ENCODE measurements around the gene RDH5.

The RDH5 gene

DNA sequence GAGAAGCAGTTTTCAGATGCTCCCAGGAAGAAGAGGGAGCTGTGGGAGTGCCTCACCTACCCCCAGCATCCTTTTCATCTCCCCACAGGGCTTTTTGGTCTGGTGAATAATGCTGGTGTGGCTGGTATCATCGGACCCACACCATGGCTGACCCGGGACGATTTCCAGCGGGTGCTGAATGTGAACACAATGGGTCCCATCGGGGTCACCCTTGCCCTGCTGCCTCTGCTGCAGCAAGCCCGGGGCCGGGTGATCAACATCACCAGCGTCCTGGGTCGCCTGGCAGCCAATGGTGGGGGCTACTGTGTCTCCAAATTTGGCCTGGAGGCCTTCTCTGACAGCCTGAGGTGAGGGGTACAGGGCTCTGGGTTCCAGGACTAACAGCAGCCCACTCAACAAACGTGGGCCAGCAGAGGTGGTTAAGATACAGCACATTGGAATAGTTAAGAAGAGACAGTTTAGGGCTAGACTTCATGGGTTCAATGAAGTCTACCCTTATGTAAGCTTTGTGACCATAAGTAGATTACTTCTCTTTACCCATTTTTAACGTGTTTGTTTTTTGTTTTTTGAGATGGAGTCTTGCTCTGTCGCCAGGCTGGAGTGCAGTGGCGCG, 1.5 kb downstream of the RDH5 start:
- H3K36me3 ChIP-seq (ENCODE audit: control insufficient read depth, insufficient read depth, low read length): peaks cover 8% of the 10 kb centered on the region
- no peak for DNase-seq (ENCODE audit: low read depth, low spot score)
- WGBS (ENCODE audit: insufficient coverage, insufficient read length): no CpG with 5 or more reads among the region's 14 CpGs
- H3K4me1 ChIP-seq (ENCODE audit: control insufficient read depth, insufficient read depth, low read length): peaks cover 11% of the 10 kb centered on the region
- H3K9me3 ChIP-seq (ENCODE audit: control insufficient read depth, insufficient read depth, low read length): no peaks in the 10 kb centered on the region
- no peak overlapping the region for H3K27ac ChIP-seq (ENCODE audit: low read length)
- no peak overlapping the region for H3K4me3 ChIP-seq (ENCODE audit: low read length)
- no peaks in the 10 kb centered on the region for H3K27me3 ChIP-seq (ENCODE audit: control insufficient read depth, insufficient read depth, low read length)

DNA sequence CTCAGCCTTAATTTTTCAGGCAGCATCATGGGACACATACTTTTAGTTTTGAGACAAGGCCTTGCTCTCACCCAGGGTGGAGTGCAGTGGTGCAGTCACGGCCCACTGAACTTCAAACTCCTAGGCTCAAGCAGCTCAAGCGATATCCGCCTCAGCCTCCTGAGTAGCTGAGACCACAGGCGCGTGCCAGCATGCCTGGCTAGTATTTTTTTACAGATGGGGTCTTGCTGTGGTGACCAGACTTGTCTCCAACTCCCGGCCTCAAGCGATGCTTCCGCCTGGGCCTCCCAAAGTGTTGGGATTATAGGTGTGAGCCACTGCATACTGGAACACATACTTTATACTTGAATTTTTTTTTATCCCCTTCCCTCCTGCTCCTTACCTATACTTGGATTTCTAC, 2.8 kb downstream of the RDH5 start:
- no CpG with 5 or more reads among the region's 8 CpGs for WGBS (ENCODE audit: insufficient coverage, insufficient read length)
- H3K4me1 ChIP-seq (ENCODE audit: control insufficient read depth, insufficient read depth, low read length): peaks cover 5% of the 10 kb centered on the region
- no peak overlapping the region for H3K4me3 ChIP-seq (ENCODE audit: low read length)
- DNase-seq (ENCODE audit: low read depth, low spot score): no peak
- no peaks in the 10 kb centered on the region for H3K9me3 ChIP-seq (ENCODE audit: control insufficient read depth, insufficient read depth, low read length)
- H3K27ac ChIP-seq (ENCODE audit: low read length): no peak overlapping the region
- H3K36me3 ChIP-seq (ENCODE audit: control insufficient read depth, insufficient read depth, low read length): peaks cover 8% of the 10 kb centered on the region
- H3K27me3 ChIP-seq (ENCODE audit: control insufficient read depth, insufficient read depth, low read length): no peaks in the 10 kb centered on the region

DNA sequence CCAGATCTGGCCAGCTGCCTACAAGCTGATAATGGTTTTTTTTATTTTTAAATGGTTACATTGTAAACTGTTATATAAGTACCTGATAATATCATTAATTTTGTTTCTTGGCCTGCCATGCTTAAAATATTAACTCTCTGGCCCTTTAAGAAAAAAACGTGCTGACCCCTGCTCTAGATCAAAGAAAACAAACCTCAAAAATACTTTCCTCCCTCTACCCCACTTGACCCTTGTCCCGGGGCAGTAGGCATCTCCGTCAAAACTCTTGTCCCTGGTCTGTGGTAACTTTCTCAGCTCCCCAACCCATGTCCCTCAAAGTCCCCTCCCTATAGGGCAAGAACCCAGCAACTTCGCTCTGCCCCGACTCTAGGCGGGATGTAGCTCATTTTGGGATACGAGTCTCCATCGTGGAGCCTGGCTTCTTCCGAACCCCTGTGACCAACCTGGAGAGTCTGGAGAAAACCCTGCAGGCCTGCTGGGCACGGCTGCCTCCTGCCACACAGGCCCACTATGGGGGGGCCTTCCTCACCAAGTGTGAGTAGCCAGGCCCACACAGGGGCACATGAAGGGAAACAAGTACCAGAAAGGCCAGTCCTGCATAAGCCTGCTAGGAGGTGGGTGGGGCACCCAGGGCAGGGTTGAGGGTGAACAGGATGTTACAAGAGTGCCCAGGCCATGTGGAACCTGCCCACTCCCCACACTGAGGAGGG, 3.5 kb downstream of the RDH5 start:
- Histone ChIP-seq H3K27me3 (ENCODE audit: control insufficient read depth, insufficient read depth, low read length) (no peaks in the 10 kb centered on the region), H3K4me3 (ENCODE audit: low read length) (no peak overlapping the region), H3K9me3 (ENCODE audit: control insufficient read depth, insufficient read depth, low read length) (no peaks in the 10 kb centered on the region), H3K4me1 (ENCODE audit: control insufficient read depth, insufficient read depth, low read length) (peaks cover 3% of the 10 kb centered on the region), H3K27ac (ENCODE audit: low read length) (no peak overlapping the region), H3K36me3 (ENCODE audit: control insufficient read depth, insufficient read depth, low read length) (peaks cover 8% of the 10 kb centered on the region)
- DNase-seq (ENCODE audit: low read depth, low spot score): no peak
- WGBS (ENCODE audit: insufficient coverage, insufficient read length): no CpG with 5 or more reads among the region's 10 CpGs

DNA sequence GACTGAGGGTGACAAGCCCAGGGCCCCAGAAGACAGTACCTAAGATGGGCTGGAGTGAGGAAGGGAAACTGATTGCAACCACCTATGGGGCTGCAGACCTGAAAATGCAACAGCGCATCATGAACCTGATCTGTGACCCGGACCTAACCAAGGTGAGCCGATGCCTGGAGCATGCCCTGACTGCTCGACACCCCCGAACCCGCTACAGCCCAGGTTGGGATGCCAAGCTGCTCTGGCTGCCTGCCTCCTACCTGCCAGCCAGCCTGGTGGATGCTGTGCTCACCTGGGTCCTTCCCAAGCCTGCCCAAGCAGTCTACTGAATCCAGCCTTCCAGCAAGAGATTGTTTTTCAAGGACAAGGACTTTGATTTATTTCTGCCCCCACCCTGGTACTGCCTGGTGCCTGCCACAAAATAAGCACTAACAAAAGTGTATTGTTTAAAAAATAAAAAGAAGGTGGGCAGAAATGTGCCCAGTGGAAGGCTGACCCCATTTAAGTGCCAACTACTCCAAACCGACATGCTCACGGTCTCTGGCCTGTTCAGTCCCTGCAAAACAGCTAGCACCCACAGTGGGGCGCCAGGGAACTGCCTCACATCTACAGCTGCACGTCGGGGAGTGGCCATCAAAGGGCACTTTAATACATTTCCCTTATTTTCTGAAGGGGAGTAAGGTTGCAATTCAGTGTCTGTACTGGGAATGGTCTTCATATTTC, 4.2 kb downstream of the RDH5 start:
- H3K4me1 ChIP-seq (ENCODE audit: control insufficient read depth, insufficient read depth, low read length): no peaks in the 10 kb centered on the region
- DNase-seq (ENCODE audit: low read depth, low spot score): no peak

DNA sequence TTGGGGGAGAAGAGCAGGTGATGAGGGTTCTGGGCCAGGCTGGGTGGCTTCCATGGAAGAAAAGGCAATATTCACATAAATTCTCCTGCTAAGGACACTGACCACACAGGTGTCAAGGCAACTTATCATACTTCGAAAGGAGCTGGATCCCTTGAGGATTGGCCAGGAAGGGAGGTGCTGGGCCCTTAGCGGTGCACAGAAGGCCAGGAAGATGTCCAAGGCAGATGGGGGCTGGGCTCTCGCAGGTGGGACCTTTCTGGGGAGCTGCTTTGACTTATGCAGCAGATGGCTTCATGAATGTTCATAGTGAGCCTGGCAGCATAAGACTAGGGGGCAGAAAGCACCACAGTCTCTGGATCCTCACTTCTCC, 4.7 kb downstream of the RDH5 start:
- WGBS (ENCODE audit: insufficient coverage, insufficient read length): no CpG with 5 or more reads among the region's 3 CpGs
- no peaks in the 10 kb centered on the region for H3K27me3 ChIP-seq (ENCODE audit: control insufficient read depth, insufficient read depth, low read length)
- no peaks in the 10 kb centered on the region for H3K4me1 ChIP-seq (ENCODE audit: control insufficient read depth, insufficient read depth, low read length)
- H3K36me3 ChIP-seq (ENCODE audit: control insufficient read depth, insufficient read depth, low read length): peaks cover 8% of the 10 kb centered on the region
- H3K9me3 ChIP-seq (ENCODE audit: control insufficient read depth, insufficient read depth, low read length): no peaks in the 10 kb centered on the region
- no peak for DNase-seq (ENCODE audit: low read depth, low spot score)
- H3K27ac ChIP-seq (ENCODE audit: low read length): no peak overlapping the region
- H3K4me3 ChIP-seq (ENCODE audit: low read length): no peak overlapping the region

More for the DNA sequence above, 4.2 kb downstream of the RDH5 start:
- peaks cover 8% of the 10 kb centered on the region for H3K36me3 ChIP-seq (ENCODE audit: control insufficient read depth, insufficient read depth, low read length)
- no peak overlapping the region for H3K27ac ChIP-seq (ENCODE audit: low read length)
- no peaks in the 10 kb centered on the region for H3K27me3 ChIP-seq (ENCODE audit: control insufficient read depth, insufficient read depth, low read length)
- no peak overlapping the region for H3K4me3 ChIP-seq (ENCODE audit: low read length)
- H3K9me3 ChIP-seq (ENCODE audit: control insufficient read depth, insufficient read depth, low read length): no peaks in the 10 kb centered on the region
- WGBS (ENCODE audit: insufficient coverage, insufficient read length): no CpG with 5 or more reads among the region's 11 CpGs

DNA sequence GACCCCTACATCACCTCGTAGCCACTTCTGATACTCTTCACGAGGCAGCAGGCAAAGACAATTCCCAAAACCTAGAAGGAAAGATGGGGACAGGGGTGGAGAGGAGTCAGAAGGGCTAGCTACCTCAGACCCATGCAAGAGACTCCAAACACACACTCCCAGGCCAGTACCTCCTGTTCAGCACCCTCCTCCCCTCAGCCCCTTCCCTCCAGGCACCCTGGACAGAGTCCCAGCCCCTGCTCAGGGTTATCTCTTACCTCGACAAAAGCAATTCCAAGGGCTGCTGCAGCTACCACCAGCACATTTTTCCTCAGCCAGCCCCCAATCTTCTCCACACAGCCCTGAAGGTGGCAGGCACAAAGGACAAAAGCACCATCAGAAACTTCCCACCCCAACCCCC, 5.4 kb downstream of the RDH5 start:
- Histone ChIP-seq H3K27me3 (ENCODE audit: control insufficient read depth, insufficient read depth, low read length) (no peaks in the 10 kb centered on the region), H3K9me3 (ENCODE audit: control insufficient read depth, insufficient read depth, low read length) (no peaks in the 10 kb centered on the region), H3K4me3 (ENCODE audit: low read length) (no peak overlapping the region), H3K36me3 (ENCODE audit: control insufficient read depth, insufficient read depth, low read length) (peaks cover 8% of the 10 kb centered on the region), H3K27ac (ENCODE audit: low read length) (no peak overlapping the region), H3K4me1 (ENCODE audit: control insufficient read depth, insufficient read depth, low read length) (no peaks in the 10 kb centered on the region)
- no CpG with 5 or more reads among the region's 3 CpGs for WGBS (ENCODE audit: insufficient coverage, insufficient read length)
- DNase-seq (ENCODE audit: low read depth, low spot score): no peak

DNA sequence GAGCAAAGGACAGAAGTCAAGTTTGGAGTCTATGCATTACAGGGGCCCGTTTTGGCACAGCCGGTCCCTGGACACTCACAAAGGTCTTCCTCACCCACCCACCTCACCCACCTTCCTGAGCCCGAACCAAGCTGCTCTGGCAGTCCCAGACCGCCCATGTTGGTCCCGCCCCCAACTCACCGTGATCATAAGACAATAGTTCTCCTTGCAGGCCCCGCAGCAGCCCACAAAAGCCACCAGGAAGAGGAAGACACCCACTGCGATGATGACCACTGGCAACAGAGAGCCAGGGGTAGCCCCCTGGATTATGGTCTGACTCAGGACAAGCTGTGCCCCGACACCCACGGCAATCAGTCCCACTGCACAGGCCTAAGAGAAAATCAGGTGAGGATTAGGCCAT, 6.8 kb downstream of the RDH5 start:
- no CpG with 5 or more reads among the region's 10 CpGs for WGBS (ENCODE audit: insufficient coverage, insufficient read length)
- no peaks in the 10 kb centered on the region for H3K4me1 ChIP-seq (ENCODE audit: control insufficient read depth, insufficient read depth, low read length)
- H3K27ac ChIP-seq (ENCODE audit: low read length): no peak overlapping the region
- no peak for DNase-seq (ENCODE audit: low read depth, low spot score)
- H3K9me3 ChIP-seq (ENCODE audit: control insufficient read depth, insufficient read depth, low read length): no peaks in the 10 kb centered on the region
- peaks cover 8% of the 10 kb centered on the region for H3K36me3 ChIP-seq (ENCODE audit: control insufficient read depth, insufficient read depth, low read length)
- H3K4me3 ChIP-seq (ENCODE audit: low read length): no peak overlapping the region; the same call in 1 of the 2 replicates
- no peaks in the 10 kb centered on the region for H3K27me3 ChIP-seq (ENCODE audit: control insufficient read depth, insufficient read depth, low read length)

DNA sequence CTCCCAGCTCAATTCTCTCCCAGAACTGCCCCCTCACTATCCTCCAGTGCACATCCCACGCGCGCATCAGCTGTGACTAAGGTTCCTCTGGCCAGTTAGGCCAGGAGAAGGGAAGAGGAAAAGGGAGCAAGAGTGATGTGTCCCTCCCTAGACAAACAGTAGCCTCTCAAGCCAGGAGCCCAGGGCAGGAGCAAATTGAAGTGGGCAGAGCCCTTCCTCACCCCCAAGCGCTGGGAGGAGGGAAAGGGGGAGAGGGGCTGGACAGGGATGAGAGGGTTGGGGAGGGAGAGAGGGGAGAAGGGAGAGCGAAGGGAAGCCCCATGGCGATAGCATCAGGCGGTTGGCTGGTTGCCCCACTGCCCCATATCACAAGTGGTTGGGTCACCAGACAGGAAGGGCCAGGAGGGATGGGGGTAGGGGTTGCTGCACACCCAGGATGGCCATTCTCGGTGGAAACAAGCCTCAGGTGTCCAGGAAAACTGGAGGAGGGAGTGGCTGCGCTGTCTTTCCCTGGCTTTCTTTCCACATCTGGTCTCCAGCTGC, 7.5 kb downstream of the RDH5 start:
- peak overlapping the region; percentile 68; the same call in 1 of the 2 replicates for H3K4me3 ChIP-seq (ENCODE audit: low read length)
- no peak for DNase-seq (ENCODE audit: low read depth, low spot score)
- H3K27me3 ChIP-seq (ENCODE audit: control insufficient read depth, insufficient read depth, low read length): no peaks in the 10 kb centered on the region
- 0 out of 2 replicates have a peak, but pooled peaks cover 1% of the 10 kb centered on the region for H3K4me1 ChIP-seq (ENCODE audit: control insufficient read depth, insufficient read depth, low read length)
- no peaks in the 10 kb centered on the region for H3K9me3 ChIP-seq (ENCODE audit: control insufficient read depth, insufficient read depth, low read length)
- peaks cover 8% of the 10 kb centered on the region for H3K36me3 ChIP-seq (ENCODE audit: control insufficient read depth, insufficient read depth, low read length)
- WGBS (ENCODE audit: insufficient coverage, insufficient read length): no CpG with 5 or more reads among the region's 9 CpGs
- no peak overlapping the region for H3K27ac ChIP-seq (ENCODE audit: low read length)

DNA sequence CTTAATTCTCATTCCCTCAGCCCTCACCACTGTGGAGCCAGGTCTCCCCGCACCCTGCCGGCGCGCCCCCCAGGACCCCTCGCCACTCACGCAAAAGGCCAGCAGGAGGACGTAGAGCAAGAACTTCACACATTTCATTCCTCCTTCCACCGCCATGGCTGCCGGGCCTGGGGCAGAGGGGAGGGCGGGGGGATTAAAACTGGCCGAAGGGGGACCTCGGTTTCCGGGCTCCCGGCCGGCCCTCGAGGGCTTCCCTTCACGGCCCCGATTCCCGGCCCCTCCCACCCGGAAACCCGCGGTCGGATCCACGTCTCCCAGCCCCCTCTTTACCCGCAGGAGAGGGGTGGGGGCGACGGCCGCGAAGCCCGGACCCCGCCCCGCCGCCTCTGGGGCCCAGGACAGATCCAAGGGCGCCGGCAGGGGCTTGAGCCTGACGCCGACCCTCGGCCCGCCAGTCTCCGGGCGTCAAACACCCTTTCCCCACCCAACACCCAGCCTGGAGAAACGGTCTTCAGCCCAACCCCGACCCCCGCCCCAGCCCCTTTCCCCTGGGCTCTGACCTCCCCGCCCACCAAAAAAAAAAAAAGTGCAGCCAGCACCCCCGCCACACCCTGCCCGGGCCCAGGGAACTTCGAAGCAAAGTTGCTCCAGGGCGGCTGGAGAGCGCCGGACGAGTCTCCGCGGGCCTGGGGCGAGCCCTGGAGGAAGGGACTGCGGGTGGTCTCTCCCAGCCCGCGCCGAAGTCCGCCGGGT, 8.2 kb downstream of the RDH5 start:
- DNase-seq (ENCODE audit: low read depth, low spot score): no peak
- Histone ChIP-seq H3K27me3 (ENCODE audit: control insufficient read depth, insufficient read depth, low read length) (no peaks in the 10 kb centered on the region), H3K9me3 (ENCODE audit: control insufficient read depth, insufficient read depth, low read length) (no peaks in the 10 kb centered on the region), H3K27ac (ENCODE audit: low read length) (no peak overlapping the region), H3K4me3 (ENCODE audit: low read length) (peak overlapping the region; percentile 68), H3K36me3 (ENCODE audit: control insufficient read depth, insufficient read depth, low read length) (peaks cover 8% of the 10 kb centered on the region), H3K4me1 (ENCODE audit: control insufficient read depth, insufficient read depth, low read length) (0 out of 2 replicates have a peak, but pooled peaks cover 1% of the 10 kb centered on the region)
- no CpG with 5 or more reads among the region's 61 CpGs for WGBS (ENCODE audit: insufficient coverage, insufficient read length)
